Measurements from ENCODE around the gene ZSCAN4.
A peak's percentile ranks its signal among the peaks of the same experiment; 100 is the strongest.

ZSCAN4 gene

DNA sequence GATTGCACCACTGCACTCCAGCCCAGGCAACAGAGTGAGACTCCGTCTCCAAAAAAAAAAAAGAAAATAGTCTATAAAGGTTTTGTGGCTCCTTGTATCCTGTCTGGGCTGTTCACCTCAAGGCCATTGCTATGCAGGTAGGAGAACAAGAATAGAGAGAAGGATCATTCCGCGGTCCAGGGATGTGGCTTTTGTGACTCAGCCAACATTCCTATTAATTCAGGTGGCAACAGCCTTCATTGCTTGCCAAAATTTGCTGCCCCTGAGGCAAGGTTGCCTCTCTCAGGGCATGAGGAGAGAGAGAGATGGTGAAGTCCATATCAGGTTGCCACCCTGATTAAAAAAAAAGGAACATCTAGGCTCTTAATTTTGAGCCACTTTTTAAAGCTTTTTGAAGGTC lies 21.0 kb downstream of the ZSCAN4 start:
- TF ChIP-seq, protein P1, sequence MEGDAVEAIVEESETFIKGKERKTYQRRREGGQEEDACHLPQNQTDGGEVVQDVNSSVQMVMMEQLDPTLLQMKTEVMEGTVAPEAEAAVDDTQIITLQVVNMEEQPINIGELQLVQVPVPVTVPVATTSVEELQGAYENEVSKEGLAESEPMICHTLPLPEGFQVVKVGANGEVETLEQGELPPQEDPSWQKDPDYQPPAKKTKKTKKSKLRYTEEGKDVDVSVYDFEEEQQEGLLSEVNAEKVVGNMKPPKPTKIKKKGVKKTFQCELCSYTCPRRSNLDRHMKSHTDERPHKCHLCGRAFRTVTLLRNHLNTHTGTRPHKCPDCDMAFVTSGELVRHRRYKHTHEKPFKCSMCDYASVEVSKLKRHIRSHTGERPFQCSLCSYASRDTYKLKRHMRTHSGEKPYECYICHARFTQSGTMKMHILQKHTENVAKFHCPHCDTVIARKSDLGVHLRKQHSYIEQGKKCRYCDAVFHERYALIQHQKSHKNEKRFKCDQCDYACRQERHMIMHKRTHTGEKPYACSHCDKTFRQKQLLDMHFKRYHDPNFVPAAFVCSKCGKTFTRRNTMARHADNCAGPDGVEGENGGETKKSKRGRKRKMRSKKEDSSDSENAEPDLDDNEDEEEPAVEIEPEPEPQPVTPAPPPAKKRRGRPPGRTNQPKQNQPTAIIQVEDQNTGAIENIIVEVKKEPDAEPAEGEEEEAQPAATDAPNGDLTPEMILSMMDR (conservative IDR thresholded peaks at IDR 0.05; ENCODE audit: control insufficient read depth, insufficient read depth, low read depth, low read length) = no peak
- no peak overlapping the region for H3K4me3 ChIP-seq (ENCODE audit: control insufficient read depth, low read depth, low read length)
- no peak for DNase-seq (ENCODE audit: low read depth)

DNA sequence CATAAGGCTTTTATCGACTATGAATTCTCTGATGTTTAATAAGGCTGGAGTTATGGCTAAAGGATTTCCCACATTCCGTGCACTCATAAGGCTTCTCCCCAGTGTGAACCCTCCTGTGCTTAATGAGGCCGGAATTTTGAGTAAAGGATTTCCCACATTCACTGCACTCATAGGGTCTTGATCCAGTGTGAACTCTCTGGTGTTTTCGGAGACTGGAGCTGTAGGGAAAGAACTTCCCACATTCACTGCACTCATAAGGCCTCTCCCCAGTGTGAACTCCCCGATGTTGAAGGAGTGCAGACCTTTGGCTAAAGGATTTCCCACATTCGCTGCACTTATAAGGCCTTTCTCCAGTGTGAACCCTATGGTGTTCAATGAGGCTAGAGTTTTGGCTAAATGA lies 32.9 kb downstream of the ZSCAN4 start:
- TF ChIP-seq, protein P1 (conservative IDR thresholded peaks at IDR 0.05; ENCODE audit: control insufficient read depth, insufficient read depth, low read depth, low read length) = no peak
- DNase-seq (ENCODE audit: low read depth) = no peak
- no peak overlapping the region for H3K4me3 ChIP-seq (ENCODE audit: control insufficient read depth, low read depth, low read length)

DNA sequence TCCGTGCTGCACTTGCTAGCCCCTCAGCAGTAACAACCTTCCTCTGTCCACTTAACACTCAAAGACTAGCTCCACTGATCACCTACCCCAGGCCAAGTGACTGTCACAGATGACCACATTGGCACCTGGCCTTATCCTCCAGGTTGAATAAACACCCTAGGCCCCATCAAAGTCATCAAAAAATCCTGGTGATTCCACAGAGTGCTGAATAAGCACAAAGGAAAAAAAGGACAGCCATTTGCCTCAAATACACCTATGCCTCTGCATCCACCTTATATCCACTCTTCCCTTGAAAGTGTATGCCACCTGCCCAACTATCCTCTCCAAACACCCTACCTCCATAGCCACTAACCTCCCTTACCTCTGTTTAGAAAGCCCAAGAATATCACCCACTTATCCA lies 37.6 kb downstream of the ZSCAN4 start:
- DNase-seq (ENCODE audit: low read depth) = no peak
- no peak overlapping the region for H3K4me3 ChIP-seq (ENCODE audit: control insufficient read depth, low read depth, low read length)
- TF ChIP-seq, protein P1 (conservative IDR thresholded peaks at IDR 0.05; ENCODE audit: control insufficient read depth, insufficient read depth, low read depth, low read length) = no peak

DNA sequence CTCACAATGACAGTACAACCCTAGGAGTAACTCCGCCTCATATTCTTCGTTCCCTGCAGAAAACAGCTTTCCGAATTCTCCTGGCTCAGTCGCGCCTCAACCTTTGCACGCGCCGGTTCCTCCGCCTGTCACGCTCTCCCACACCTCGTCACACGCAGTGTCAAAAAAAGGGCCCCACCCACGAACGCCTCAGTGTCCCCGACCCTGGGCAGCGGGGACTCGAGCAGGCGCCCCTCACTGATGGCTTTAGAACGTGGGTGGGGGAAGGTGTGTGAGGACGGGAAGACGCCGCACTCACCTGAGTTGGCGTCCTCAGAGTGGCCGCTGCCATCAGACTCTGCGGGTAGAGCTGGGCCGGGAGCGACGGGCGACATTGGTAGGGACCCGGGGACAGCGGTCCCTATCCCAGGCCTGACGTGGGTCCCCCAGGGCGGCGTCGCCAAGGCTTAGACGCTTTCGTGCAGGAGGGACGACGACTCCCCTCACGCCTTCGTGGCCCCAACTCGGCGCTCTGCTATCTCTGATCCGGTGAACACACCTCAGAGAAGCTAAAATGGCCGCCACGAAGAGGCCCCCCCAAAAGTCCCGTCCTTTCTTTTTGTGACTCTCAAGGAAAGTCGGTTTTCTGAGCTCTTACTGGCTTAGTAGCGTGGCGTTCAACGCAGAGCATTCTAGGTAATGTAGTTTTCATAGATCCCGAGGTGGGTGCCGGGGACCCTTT lies 40.1 kb downstream of the ZSCAN4 start, which contains the start of gene ZNF154:
ZNF154 (minus strand) TSS at position 564 of the 721 bp plus-strand sequence; CDS start at position 331, 233 bp downstream.
- TF ChIP-seq, protein P1 (conservative IDR thresholded peaks at IDR 0.05; ENCODE audit: control insufficient read depth, insufficient read depth, low read depth, low read length) = no peak
- peak within 1 kb of the TSS; percentile 57 for H3K4me3 ChIP-seq (ENCODE audit: control insufficient read depth, low read depth, low read length)
- peak; percentile 50 for DNase-seq (ENCODE audit: low read depth)

DNA sequence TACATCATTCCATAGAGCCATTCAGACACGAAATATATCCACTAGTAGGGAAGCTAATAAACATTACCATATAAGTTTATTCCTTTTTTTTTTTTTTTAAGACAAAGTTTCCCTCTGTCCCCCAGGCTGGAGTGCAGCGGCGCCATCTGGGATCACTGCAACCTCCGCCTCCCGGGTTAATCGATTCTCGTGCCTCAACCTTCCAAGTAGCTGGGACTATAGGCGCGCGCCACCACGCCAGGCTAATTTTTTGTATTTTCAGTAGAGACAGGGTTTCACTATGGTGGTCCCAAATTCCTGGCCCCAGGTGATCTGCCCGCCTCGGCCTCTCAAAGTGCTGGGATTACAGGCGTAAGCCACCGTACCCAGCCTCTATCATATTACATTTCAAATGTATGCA lies 40.9 kb downstream of the ZSCAN4 start:
- DNase-seq (ENCODE audit: low read depth) = no peak
- H3K4me3 ChIP-seq (ENCODE audit: control insufficient read depth, low read depth, low read length) = no peak overlapping the region

DNA sequence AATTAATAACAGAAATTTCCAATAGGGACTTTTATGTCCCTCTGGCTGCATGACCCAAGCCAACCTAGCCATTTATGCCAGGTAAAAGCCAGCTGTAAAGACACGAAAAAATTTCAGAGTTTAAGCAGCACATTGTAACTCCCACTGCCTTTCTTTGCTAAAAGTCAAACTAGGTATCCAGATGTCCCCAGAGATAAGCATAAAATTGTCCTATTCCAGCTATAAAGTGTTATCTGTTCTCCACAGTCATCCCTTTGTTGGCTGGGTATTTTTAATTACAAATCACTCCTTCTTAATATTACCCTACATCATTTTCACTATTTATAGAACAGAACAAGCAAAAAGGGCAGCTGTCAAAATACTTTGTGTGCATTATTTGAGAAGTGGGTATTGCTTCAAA lies 43.5 kb downstream of the ZSCAN4 start:
- no peak for DNase-seq (ENCODE audit: low read depth)
- TF ChIP-seq, protein P1 (conservative IDR thresholded peaks at IDR 0.05; ENCODE audit: control insufficient read depth, insufficient read depth, low read depth, low read length) = no peak
- H3K4me3 ChIP-seq (ENCODE audit: control insufficient read depth, low read depth, low read length) = no peak overlapping the region

More for the DNA sequence above, 40.9 kb downstream of the ZSCAN4 start:
- TF ChIP-seq, protein P1 (conservative IDR thresholded peaks at IDR 0.05; ENCODE audit: control insufficient read depth, insufficient read depth, low read depth, low read length) = no peak
